HepG2 (cell line): ENCODE results near the gene LCE2D.

ENCODE experiments used
- EP300 ChIP-seq, 3 experiments: sonication (generic) in 1 of 3; formaldehyde crosslinking in 1 of 3; IDR thresholded peaks; 2 replicates each; pipeline versions ENCODE4 v1.5.1 to v1.6.1; 2011 to 2020; ENCODE audit warnings: low read depth in 2 of 3, low read length in 2 of 3, borderline replicate concordance in 1 of 3, improper control_type of control experiment in 1 of 3, mild to moderate bottlenecking in 1 of 3, missing genetic modification reagents in 1 of 3, moderate library complexity in 1 of 3
- KLF13 ChIP-seq: sonication (generic); formaldehyde crosslinking; IDR thresholded peaks from 2 replicates; pipeline ENCODE4 v1.4.0; 2020; ENCODE audit warnings: mild to moderate bottlenecking, missing genetic modification reagents
- MED1 ChIP-seq: sonication (generic); formaldehyde crosslinking; IDR thresholded peaks from 2 replicates; pipeline ENCODE4 v1.4.0; 2020; ENCODE audit warnings: missing genetic modification reagents
- RCOR2 ChIP-seq: IDR thresholded peaks from 2 replicates; pipeline ENCODE4 v1.6.1; 2016; ENCODE audit warnings: missing biosample characterization, missing genetic modification reagents
- ZNF121 ChIP-seq: sonication (generic); formaldehyde crosslinking; IDR thresholded peaks from 2 replicates; pipeline ENCODE4 v1.5.0; 2020; ENCODE audit warnings: mild to moderate bottlenecking, missing genetic modification reagents
- ZNF430 ChIP-seq: sonication (generic); formaldehyde crosslinking; IDR thresholded peaks from 2 replicates; pipeline ENCODE4 v1.9.0; 2021; ENCODE audit warnings: mild to moderate bottlenecking, missing genetic modification reagents
- ZNF607 ChIP-seq: sonication (generic); formaldehyde crosslinking; IDR thresholded peaks from 2 replicates; pipeline ENCODE4 v1.5.1; 2020; ENCODE audit warnings: missing genetic modification reagents, mild to moderate bottlenecking, borderline replicate concordance
- TF ChIP-seq, protein P1 (sequence below): sonication (generic); formaldehyde crosslinking; IDR thresholded peaks from 2 replicates; pipeline ENCODE4 v1.5.0; 2020; ENCODE audit warnings: missing genetic modification reagents, mild to moderate bottlenecking, borderline replicate concordance

DNA sequence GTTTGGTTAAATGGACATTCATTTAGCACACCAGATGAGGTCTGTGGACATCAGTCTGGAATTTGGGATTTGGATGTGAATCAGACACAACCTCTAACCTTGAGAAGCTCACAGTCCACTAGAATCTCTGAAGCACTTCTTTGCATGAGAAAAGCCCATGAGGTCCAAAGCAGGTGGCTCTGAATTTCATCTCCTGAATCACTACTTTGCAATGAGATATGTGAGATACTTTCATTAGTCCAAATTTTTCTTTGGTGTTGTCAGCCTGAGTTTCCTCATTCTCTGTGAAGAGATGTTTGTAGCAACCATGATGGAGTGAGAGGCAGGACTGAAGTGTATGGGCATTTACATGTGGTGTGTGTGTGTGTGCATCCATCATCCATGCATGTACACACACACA, 16.5 kb upstream of the LCE2D start:
- TF ChIP-seq RCOR2 (CRISPR knock-in tag) (no peak), ZNF121 (CRISPR knock-in tag) (no peak), KLF13 (CRISPR knock-in tag) (no peak), MED1 (no peak), ZNF607 (CRISPR knock-in tag) (no peak), EP300 (IDR thresholded peaks at IDR 0.05; ENCODE audit: low read depth in 2 of 2, low read length in 2 of 2) (no peak), EP300 (CRISPR knock-in tag; IDR thresholded peaks at IDR 0.05; ENCODE audit: borderline replicate concordance) (no peak), ZNF430 (CRISPR knock-in tag) (no peak)
- TF ChIP-seq, protein P1, sequence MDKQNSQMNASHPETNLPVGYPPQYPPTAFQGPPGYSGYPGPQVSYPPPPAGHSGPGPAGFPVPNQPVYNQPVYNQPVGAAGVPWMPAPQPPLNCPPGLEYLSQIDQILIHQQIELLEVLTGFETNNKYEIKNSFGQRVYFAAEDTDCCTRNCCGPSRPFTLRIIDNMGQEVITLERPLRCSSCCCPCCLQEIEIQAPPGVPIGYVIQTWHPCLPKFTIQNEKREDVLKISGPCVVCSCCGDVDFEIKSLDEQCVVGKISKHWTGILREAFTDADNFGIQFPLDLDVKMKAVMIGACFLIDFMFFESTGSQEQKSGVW (CRISPR knock-in tag), result no peak
